DND-41 (cell line): ENCODE results near the gene PRSS57.

Experiments used
- EZH2 ChIP-seq: IDR thresholded peaks from 3 replicates; pipeline ENCODE4 v1.6.1; 2012; ENCODE audit warnings: borderline replicate concordance, low read depth, mild to moderate bottlenecking, moderate library complexity, low read length, inconsistent platforms; ENCODE audit not compliant: severe bottlenecking
- TF ChIP-seq, protein P1 (sequence below): IDR thresholded peaks from 2 replicates; pipeline ENCODE4 v1.5.1; 2012; ENCODE audit warnings: borderline replicate concordance, low read length, moderate library complexity, mild to moderate bottlenecking; ENCODE audit not compliant: poor library complexity, severe bottlenecking; ENCODE audit errors: extremely low read depth

GRCh38 chr19:640161-640558, 55.1 kb downstream of the PRSS57 start:
- TF ChIP-seq, protein P1, sequence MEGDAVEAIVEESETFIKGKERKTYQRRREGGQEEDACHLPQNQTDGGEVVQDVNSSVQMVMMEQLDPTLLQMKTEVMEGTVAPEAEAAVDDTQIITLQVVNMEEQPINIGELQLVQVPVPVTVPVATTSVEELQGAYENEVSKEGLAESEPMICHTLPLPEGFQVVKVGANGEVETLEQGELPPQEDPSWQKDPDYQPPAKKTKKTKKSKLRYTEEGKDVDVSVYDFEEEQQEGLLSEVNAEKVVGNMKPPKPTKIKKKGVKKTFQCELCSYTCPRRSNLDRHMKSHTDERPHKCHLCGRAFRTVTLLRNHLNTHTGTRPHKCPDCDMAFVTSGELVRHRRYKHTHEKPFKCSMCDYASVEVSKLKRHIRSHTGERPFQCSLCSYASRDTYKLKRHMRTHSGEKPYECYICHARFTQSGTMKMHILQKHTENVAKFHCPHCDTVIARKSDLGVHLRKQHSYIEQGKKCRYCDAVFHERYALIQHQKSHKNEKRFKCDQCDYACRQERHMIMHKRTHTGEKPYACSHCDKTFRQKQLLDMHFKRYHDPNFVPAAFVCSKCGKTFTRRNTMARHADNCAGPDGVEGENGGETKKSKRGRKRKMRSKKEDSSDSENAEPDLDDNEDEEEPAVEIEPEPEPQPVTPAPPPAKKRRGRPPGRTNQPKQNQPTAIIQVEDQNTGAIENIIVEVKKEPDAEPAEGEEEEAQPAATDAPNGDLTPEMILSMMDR = no peak
- TF ChIP-seq EZH2 = no peak
